NCI-H1436 (cell line): ENCODE results near the gene ZBTB2.
"Not testable (repeated sequence)": the region's sequence is repeated elsewhere in the genome, so short reads cannot be mapped to it uniquely, and the experiment has no call there.

Experiments
- DNase-seq: peaks from one replicate; lab custom pipeline; 2025; lab: John Stamatoyannopoulos, UW

The ZBTB2 gene

DNA sequence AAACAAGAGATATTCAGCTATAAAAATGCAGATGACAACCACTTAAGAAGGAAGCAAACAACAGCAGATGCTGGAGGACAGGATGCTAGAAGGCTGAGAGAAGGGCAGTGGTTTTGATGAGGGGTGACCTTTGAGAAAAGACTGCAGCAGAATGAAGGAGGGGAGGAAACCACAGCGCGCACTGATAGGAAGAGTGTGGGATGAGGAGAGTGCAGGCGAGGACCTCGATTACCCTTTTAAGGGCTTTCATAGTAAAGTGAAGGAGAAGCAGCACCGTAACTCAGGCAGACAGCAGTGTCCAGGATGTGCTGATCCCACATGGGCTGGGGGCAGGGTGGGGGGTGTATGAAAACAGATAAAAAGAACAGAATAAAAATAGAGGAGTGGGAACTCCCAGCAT, 19.2 kb downstream of the ZBTB2 start:
- DNase-seq, result no peak

DNA sequence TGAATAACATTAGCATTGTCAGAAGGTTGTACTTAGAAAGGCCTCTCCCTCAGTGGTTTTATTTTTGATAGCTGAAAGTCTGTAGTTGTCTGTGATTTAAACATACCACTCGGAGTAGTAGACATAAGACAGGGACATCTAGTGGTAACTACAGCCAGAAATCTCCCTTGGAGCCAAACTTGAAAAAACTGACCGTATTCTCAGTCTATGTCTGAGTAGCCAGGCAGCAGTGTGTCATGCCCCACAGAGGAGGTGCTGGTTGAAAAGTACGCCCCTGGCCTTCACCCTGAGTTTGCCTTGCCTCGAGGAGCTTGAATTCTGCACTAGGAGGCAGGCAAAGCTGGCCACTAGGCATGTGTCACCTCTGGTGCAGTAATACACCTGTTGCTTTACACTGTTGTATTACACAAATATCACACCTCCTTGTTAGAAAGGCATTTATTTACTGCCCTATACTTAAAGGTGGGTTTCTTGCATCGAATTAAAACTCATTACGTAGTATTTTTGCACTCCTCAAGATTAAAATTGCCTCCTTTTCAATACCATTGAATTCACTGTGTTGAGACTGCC, 20.8 kb downstream of the ZBTB2 start:
- no peak for DNase-seq

DNA sequence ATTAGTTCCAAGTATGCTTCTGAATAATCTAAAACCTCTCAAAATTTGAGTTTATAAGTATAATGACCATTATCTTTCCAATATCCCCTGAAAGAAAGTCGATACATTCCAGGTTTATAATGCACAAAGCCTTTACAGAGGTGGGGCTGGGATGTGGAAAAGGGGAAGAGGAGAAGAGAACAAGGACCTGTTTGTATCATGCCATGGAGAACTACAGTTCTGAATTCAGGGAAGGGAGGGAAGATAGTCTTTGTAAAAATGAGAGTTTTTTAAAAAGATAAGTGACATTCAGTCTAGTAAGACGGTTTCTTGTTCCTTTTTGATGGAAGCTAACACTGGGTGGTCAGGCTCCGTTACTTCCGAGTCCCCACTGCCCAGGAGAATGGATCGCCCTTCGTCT, 26.1 kb downstream of the ZBTB2 start:
- no peak for DNase-seq

DNA sequence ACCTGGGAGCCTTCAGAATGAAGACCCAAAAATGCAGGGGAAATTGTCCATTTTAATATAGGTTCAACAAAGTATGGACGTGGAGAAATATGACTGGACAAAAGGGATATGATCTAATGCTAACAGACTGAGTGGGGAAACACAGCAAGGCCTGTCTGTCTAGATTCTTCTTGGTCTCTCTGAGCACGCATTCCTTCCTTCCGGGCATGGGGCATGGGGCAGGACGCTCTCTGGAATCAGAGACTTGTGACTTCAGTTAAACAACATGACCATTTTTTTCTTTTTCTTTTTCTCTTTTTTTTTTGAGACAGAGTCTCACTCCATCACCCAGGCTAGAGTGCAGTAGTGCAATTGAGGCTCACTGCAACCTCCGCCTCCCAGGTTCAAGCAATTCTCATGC, 31.9 kb downstream of the ZBTB2 start:
- no peak for DNase-seq

DNA sequence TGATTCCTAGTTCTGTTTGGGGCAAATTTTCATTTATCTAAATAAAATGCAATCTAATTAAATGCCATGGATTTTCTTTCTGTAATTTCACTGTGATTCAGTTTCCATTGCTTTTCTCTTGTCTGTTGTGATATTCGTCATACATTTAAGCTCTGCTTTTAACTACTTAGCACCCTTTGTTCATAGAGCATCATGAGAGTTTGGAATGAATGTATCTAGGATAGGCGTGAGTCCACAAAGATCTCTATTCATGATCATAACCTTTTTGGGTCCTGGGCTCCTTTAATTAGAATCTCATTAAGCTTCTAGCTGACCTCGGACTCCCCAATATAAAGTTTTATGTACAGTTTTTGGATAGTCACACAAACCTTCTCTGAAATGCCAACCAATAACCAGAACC, 32.9 kb downstream of the ZBTB2 start:
- DNase-seq, result no peak

DNA sequence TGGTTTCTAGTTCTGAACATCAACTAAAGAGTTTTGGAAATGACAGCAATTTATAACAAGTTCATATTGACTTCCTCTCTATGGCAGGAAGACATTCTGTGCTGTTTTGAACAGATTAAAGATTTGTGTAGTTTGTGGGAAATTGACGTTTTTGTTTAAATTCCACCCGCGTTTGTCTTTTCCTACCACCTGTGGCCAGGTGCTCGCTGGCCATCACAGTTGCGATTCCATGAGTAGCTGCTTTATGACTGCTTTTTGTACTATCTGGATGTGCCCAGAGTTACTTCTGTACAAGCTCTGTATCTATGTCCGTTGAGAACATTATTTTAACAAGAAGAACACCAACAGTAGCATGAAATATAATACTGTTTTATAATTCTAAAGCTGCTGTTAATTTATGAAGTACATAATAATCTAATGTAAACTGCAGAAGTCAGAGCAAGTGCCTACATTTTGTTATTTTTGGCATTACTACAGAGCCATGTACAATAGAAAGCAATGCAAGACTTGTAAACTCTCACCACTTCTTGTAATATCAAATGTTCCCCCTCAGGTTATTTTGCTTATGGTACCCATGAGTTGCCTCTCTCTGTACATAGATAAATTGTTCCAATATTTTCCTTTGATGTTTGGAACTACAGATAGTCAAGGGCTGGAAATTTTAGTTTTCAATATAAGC, 33.5 kb downstream of the ZBTB2 start:
- DNase-seq, result no peak

DNA sequence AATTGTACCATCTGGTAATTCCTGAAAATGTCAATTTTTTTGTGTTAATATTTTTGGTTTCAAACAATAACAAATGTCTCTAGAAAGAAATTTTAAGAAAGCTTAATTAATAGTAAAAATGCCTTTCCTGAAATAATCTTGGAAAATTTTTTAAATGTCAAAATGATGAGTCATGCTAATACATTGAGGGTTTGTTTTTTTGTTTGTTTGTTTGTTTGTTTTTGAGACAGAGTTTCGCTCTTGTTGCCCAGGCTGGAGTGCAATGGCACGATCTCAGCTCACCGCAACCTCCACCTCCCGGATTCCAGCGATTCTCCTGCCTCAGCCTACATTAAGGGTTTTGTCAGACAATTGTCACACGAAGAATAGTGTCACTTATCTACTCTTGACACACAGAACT, 34.4 kb downstream of the ZBTB2 start:
- not testable (repeated sequence) for DNase-seq

DNA sequence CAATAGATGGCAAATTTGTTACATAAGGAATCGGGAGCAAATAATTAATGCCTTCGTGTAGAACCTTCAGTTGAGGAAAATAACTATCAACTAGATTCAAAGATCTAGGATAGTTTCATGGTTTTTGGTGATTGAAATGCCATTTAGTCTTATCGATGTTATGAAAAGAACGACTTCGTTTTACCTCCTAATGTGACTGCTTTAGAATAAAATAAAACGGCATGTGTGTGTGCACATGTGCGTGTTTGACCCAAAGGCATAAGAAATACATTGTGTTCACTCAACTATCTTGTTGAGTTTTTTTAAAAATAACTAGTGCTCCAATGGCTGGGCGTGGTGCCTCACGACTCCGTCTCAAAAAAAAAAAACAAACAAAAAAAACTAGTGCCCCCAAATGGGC, 37.6 kb downstream of the ZBTB2 start:
- no peak for DNase-seq

DNA sequence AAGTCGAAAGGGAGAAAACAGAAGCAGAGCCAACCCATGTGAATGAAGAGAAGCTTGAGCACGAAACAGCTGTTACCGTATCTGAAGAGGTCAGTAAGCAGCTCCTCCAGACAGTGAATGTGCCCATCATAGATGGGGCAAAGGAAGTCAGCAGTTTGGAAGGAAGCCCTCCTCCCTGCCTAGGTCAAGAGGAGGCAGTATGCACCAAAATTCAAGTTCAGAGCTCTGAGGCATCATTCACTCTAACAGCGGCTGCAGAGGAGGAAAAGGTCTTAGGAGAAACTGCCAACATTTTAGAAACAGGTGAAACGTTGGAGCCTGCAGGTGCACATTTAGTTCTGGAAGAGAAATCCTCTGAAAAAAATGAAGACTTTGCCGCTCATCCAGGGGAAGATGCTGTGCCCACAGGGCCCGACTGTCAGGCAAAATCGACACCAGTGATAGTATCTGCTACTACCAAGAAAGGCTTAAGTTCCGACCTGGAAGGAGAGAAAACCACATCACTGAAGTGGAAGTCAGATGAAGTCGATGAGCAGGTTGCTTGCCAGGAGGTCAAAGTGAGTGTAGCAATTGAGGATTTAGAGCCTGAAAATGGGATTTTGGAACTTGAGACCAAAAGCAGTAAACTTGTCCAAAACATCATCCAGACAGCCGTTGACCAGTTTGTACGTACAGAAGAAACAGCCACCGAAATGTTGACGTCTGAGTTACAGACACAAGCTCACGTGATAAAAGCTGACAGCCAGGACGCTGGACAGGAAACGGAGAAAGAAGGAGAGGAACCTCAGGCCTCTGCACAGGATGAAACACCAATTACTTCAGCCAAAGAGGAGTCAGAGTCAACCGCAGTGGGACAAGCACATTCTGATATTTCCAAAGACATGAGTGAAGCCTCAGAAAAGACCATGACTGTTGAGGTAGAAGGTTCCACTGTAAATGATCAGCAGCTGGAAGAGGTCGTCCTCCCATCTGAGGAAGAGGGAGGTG, 38.7 kb downstream of the ZBTB2 start:
- no peak for DNase-seq

DNA sequence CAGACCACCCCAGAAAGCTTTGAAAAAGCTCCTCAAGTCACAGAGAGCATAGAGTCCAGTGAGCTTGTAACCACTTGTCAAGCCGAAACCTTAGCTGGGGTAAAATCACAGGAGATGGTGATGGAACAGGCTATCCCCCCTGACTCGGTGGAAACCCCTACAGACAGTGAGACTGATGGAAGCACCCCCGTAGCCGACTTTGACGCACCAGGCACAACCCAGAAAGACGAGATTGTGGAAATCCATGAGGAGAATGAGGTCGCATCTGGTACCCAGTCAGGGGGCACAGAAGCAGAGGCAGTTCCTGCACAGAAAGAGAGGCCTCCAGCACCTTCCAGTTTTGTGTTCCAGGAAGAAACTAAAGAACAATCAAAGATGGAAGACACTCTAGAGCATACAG, 39.6 kb downstream of the ZBTB2 start:
- no peak for DNase-seq

DNA sequence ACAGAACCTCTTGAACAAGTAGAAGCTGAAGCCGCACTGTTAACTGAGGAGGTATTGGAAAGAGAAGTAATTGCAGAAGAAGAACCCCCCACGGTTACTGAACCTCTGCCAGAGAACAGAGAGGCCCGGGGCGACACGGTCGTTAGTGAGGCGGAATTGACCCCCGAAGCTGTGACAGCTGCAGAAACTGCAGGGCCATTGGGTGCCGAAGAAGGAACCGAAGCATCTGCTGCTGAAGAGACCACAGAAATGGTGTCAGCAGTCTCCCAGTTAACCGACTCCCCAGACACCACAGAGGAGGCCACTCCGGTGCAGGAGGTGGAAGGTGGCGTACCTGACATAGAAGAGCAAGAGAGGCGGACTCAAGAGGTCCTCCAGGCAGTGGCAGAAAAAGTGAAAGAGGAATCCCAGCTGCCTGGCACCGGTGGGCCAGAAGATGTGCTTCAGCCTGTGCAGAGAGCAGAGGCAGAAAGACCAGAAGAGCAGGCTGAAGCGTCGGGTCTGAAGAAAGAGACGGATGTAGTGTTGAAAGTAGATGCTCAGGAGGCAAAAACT, 40.1 kb downstream of the ZBTB2 start:
- DNase-seq, result no peak

DNA sequence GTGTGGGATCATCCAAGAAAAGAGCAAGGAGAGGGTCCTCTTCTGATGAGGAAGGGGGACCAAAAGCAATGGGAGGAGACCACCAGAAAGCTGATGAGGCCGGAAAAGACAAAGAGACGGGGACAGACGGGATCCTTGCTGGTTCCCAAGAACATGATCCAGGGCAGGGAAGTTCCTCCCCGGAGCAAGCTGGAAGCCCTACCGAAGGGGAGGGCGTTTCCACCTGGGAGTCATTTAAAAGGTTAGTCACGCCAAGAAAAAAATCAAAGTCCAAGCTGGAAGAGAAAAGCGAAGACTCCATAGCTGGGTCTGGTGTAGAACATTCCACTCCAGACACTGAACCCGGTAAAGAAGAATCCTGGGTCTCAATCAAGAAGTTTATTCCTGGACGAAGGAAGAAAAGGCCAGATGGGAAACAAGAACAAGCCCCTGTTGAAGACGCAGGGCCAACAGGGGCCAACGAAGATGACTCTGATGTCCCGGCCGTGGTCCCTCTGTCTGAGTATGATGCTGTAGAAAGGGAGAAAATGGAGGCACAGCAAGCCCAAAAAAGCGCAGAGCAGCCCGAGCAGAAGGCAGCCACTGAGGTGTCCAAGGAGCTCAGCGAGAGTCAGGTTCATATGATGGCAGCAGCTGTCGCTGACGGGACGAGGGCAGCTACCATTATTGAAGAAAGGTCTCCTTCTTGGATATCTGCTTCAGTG, 40.8 kb downstream of the ZBTB2 start:
- DNase-seq, result no peak

DNA sequence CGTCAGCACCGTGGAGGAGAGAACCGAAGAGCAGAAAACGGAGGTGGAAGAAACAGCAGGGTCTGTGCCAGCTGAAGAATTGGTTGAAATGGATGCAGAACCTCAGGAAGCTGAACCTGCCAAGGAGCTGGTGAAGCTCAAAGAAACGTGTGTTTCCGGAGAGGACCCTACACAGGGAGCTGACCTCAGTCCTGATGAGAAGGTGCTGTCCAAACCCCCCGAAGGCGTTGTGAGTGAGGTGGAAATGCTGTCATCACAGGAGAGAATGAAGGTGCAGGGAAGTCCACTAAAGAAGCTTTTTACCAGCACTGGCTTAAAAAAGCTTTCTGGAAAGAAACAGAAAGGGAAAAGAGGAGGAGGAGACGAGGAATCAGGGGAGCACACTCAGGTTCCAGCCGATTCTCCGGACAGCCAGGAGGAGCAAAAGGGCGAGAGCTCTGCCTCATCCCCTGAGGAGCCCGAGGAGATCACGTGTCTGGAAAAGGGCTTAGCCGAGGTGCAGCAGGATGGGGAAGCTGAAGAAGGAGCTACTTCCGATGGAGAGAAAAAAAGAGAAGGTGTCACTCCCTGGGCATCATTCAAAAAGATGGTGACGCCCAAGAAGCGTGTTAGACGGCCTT, 41.6 kb downstream of the ZBTB2 start:
- DNase-seq, result no peak

DNA sequence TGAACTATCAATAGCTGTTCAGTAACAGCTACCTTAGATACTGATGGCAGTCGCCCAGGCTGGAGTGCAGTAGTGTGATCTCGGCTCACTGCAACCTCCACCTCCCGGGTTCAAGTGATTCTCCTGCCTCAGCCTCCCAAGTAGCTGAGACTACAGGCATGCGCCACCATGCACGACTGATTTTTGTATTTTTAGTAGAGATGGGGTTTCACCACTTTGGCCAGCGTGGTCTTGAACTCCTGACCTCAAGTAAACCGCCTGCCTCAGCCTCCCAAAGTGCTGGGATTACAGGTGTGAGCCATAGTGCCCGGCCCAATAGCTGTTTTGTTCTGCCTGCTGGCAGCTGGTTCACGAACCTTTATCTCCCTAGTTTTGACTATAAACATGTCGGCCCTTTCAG, 48.6 kb downstream of the ZBTB2 start:
- not testable (repeated sequence) for DNase-seq

DNA sequence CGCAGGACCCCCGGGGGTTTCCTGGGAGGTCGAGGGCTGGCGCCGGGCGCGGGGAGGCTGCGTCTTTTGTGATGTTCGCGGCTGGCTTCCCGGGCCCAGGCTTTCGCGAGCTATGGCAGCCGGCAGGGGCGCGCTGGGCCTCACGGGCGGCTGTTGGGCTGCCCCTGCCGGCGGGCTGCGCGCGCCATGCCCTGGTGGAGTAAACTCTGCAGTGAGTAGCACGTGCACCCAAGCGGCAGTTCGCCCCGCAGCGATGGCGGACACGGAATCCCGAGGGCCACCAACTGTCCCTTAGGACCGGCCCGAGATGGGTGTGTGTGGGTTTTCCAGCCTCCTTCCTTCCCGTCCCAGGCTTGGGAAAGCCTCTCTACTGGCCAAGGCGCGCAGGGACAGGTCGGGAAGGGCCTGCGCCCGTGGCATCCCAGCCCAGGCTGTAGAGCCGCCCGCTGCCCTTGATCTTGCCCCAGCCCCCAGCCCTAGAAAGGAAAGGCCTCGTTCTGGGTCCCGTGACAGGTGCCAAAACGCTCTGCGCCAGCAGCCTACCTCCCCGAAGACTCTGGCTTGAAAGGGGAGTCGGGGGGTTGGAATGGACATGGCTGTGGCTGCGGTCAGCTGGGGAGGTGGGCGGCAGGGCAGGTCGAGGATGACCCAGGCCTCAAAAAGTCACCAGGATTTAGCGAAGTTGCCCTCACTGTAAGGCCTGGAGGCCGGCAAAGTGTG, 49.7 kb downstream of the ZBTB2 start:
- DNase-seq, result no peak

DNA sequence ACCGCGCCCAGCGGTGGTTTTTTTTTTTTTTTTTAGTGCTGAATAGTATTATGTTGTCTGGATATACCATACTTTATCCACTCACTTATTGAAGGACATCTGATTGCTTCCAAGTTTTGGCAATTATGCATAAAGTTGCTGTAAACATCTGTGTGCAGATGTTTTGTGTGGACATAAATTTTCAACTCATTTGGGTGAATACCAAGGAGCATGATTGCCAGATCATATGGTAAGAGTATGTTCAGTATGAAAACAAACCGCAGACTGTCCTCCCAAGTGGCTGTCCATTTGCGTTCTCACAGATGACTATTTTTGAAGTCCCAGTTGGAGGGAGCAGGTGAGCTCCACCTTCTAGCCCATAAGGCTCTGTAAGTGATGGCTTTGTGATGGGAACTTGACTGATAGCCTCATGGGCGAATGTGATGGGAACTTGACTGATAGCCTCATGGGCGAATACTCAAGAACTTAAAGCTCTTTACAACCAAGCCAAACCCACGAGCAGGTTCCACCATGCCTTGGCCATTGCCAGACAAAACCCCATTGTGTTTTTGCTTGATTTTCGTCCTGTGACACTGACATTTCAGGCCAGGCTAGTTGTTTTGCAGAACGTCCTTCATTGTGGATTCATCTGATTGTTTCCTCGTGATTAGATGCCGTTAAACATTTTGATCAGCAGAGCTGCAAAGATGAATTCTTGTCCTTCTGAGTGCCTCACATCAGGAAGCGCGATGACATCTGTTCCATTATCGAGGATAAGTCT, 51.0 kb downstream of the ZBTB2 start:
- DNase-seq, result no peak

DNA sequence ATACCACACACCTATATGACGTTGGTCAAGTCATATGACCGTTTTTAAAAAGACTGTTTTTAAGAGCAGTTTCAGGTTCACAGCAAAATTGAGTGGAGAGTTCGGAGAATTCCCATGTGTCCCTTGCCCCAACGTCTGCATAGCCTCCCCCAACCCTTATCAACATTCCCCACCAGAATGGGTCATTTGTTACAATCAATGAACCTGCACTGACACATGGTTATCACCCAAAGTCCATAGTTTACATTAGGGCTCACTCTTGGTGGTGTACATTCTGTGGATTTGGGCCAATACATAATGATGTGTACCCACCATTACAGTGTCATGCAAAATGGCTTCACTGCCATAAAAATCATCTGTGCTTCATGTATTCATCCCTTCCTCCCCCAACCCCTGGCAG, 52.0 kb downstream of the ZBTB2 start:
- no peak for DNase-seq

DNA sequence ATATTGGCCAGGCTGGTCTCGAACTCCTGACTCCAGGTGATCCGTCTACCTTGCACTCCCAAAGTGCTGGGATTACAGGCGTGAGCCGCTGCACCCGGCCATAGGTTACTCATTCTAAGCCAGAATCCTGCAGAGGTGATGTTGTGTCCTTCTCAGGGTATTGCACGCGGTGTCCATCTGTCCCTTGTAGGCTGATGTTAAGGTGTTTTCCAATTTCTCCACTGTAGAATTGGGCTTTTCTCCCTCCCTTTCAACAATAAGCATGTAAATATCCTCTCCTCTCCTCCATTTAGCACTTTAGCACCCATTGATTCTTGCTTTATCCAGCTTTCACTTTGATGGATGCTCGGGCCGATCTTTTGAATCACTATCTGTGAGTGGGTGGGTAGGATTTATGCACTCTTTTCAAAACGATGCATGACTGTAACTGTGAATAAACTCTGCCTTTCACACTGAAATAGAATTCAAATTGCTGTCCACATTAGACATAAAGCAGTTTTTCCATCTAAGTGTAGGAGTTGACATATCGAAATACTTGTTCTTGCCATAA, 52.6 kb downstream of the ZBTB2 start:
- DNase-seq, result no peak

DNA sequence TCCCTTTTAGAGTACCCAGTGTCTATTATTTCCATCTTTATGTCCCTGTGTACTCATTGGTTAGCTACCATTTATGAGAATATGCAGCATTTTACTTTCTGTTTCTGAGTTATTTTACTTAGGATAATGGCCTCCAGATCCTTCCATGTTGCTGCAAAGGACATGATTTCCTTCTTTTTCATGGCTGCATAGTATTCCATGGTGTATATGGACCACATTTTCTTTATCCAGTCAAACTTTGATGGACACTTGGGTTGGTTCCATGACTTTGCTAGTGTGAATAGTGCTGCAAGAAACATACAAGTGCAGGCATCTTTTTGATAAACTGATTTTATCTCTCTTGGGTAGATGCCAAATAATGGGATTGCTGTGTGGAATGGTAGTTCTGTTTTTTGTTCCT, 55.4 kb downstream of the ZBTB2 start:
- DNase-seq, result no peak

DNA sequence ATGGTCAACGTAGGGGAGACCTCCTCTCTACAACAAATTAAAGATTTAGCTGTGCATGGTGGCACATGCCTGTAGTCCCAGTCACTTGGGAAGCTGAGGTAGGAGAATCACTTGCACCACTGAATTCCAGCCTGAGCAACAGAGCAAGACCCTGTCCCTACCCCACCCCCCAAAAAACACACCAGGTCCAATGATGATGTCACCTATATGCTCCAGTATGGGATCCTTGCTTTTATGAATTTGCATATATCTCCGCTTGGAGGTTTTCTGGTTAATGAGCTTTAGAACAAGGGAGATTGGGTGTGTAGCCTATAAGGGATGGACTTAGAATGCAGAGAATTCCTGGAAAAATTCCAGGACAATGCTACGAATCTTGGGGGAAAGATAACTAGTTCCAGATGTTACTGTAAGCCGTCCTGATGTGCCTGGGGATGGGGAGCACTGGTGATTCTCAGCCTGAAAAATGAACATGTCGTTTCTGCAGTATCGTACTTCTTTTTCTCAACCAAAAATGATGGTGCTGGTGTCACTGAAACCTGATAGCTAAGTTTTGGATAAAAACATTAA, 61.1 kb downstream of the ZBTB2 start:
- no peak for DNase-seq
